SU-DHL-6 (cell line): ENCODE measurements around the gene ERC1.

Experiments
- EZH2phosphoT487 ChIP-seq: fragments of 200-600 bp; sonication (generic), shearing (Covaris generic); conservative IDR thresholded peaks from 2 replicates; pipeline ENCODE4 v1.6.1; 2018; ENCODE audit warnings: mild to moderate bottlenecking, antibody characterized with exemption, low read length, moderate library complexity, mixed read lengths
- TF ChIP-seq, protein P1 (sequence below): fragments of 200-600 bp; sonication (generic); IDR thresholded peaks from one replicate; pipeline ENCODE4 v1.5.1; 2017; ENCODE audit warnings: antibody characterized with exemption, mild to moderate bottlenecking, low read length, moderate library complexity; ENCODE audit not compliant: insufficient read depth, poor library complexity, severe bottlenecking

DNA sequence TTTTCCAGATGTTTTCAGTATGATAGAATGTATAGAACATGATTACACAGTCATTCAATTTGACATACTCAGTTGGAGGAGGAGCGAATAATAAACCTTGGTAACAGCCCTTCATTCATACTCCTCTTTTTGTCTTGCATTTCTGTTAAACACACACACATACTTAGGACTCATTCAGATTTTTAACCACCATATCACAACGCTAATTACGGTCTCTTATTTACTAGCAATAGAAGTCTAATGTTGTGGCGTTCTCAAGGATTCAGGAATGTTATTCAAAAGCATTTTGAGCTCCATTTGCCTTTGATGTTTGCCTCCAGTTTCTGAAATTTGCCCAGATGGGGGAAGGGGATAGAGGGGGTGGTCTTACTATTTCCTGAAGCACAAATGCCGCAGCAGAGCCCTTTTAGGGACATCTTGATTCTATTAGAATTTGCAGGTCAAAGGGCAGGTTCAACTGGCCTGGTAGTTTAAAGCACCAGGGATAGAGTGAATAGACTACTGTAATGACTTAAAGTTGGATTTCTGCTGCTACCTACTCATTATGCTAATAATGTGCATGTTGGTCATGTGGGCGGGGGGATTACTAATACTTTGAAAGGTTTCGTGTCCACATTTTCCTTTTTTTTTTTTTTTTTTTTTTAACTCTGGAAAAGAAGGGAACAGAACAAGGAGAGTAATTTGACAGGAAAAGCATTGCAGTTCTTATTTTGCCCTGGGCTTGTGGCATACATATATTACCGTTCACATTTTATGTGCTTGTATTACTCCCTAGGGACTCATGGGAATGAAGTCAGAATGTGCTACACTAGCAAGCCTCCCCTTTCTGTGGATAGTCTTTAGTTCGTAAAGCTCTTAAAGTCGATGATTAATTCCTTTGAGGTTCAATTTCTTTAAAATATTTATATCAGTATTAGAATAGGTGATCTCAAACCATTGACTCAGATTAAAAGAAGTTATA, 376.6 kb downstream of the ERC1 start:
- TF ChIP-seq, protein P1, sequence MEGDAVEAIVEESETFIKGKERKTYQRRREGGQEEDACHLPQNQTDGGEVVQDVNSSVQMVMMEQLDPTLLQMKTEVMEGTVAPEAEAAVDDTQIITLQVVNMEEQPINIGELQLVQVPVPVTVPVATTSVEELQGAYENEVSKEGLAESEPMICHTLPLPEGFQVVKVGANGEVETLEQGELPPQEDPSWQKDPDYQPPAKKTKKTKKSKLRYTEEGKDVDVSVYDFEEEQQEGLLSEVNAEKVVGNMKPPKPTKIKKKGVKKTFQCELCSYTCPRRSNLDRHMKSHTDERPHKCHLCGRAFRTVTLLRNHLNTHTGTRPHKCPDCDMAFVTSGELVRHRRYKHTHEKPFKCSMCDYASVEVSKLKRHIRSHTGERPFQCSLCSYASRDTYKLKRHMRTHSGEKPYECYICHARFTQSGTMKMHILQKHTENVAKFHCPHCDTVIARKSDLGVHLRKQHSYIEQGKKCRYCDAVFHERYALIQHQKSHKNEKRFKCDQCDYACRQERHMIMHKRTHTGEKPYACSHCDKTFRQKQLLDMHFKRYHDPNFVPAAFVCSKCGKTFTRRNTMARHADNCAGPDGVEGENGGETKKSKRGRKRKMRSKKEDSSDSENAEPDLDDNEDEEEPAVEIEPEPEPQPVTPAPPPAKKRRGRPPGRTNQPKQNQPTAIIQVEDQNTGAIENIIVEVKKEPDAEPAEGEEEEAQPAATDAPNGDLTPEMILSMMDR: no peak
- TF ChIP-seq EZH2phosphoT487: no peak
